IMR-90 (cell line): ENCODE measurements around the gene COL5A1. TPM values are rescaled to one million over a fixed set of nuclear protein-coding genes. Genes with fewer than 3 reads are reported as not detected.

ENCODE experiments used
- ATAC-seq: fragments of 200-7000 bp; cut with Tn5 transposase; 2 replicates; pipeline ENCODE4 v1.9.1; 2020; ENCODE audit warnings: low read depth, mild to moderate bottlenecking, moderate library complexity
- BruUV-seq: library from RNA; stranded (reverse); fragments of 400-500 nt; replicated peaks from 2 replicates; lab custom pipeline; 2021; lab: Mats Ljungman, UMichigan
- CTCF ChIA-PET: fragments of 300-600 bp; formaldehyde crosslinking; extraction: SDS; loops from one replicate; lab custom pipeline; 2021; ENCODE audit warnings: antibody characterized with exemption; lab: Yijun Ruan, JAX
- POLR2A ChIA-PET: fragments of 300-600 bp; sonication (Branson Sonifier 250); formaldehyde crosslinking; loops from one replicate; lab custom pipeline; 2022; ENCODE audit warnings: antibody characterized with exemption; ENCODE audit not compliant: unreplicated experiment; lab: Charles Lee
- DNase-seq: peaks from one replicate; pipeline ENCODE4 v3.0.0; 2013
- H2AFZ ChIP-seq: replicated peaks from 2 replicates; pipeline ENCODE3; 2013; ENCODE audit warnings: low read length, mild to moderate bottlenecking; ENCODE audit not compliant: poor library complexity
- H2AK5ac ChIP-seq: 2 replicates; pipeline ENCODE4 v1.6.1; 2013; ENCODE audit warnings: low read depth, low read length, inconsistent platforms
- H2AK9ac ChIP-seq: replicated peaks from 2 replicates; pipeline ENCODE3; 2013; ENCODE audit warnings: mild to moderate bottlenecking, low read depth, low read length, moderate library complexity; ENCODE audit not compliant: poor library complexity
- H2BK120ac ChIP-seq: 2 replicates; pipeline ENCODE4 v1.6.1; 2013; ENCODE audit warnings: low read depth, low read length, inconsistent platforms
- H2BK15ac ChIP-seq: 3 replicates; pipeline ENCODE4 v1.6.1; 2013; ENCODE audit warnings: low read depth, low read length, inconsistent platforms
- H2BK20ac ChIP-seq: 2 replicates; pipeline ENCODE4 v1.6.1; 2013; ENCODE audit warnings: low read depth, mild to moderate bottlenecking, inconsistent platforms, low read length, moderate library complexity
- H2BK5ac ChIP-seq: 2 replicates; pipeline ENCODE4 v1.6.1; 2013; ENCODE audit warnings: mild to moderate bottlenecking, low read depth, low read length, inconsistent platforms; ENCODE audit not compliant: poor library complexity, severe bottlenecking
- H3K14ac ChIP-seq: replicated peaks from 2 replicates; pipeline ENCODE4 v1.6.1; 2013; ENCODE audit warnings: low read depth, low read length, inconsistent platforms
- H3K18ac ChIP-seq: 2 replicates; pipeline ENCODE4 v1.6.1; 2013; ENCODE audit warnings: low read depth, low read length, control low read depth
- H3K23ac ChIP-seq: 2 replicates; pipeline ENCODE4 v1.6.1; 2013; ENCODE audit warnings: low read depth, low read length, inconsistent platforms
- H3K27ac ChIP-seq: 2 replicates; pipeline ENCODE4 v1.5.1; 2013; ENCODE audit warnings: mild to moderate bottlenecking, control low read depth, low read length; ENCODE audit not compliant: insufficient read depth
- H3K27me3 ChIP-seq: 2 replicates; pipeline ENCODE4 v1.6.1; 2013; ENCODE audit warnings: low read length; ENCODE audit not compliant: control insufficient read depth, insufficient read depth
- H3K36me3 ChIP-seq: 2 replicates; pipeline ENCODE4 v1.6.1; 2013; ENCODE audit warnings: low read length, mixed read lengths; ENCODE audit not compliant: control insufficient read depth, insufficient read depth
- H3K4ac ChIP-seq: 2 replicates; pipeline ENCODE4 v1.6.1; 2013; ENCODE audit warnings: low read depth, low read length, inconsistent platforms
- H3K4me1 ChIP-seq: 2 replicates; pipeline ENCODE4 v1.6.1; 2013; ENCODE audit warnings: low read length, mixed read lengths; ENCODE audit not compliant: control insufficient read depth, insufficient read depth
- H3K4me2 ChIP-seq: 2 replicates; pipeline ENCODE4 v1.6.1; 2013; ENCODE audit warnings: low read depth, mild to moderate bottlenecking, control low read depth, low read length, moderate library complexity
- H3K4me3 ChIP-seq: 2 replicates; pipeline ENCODE4 v1.5.1; 2013; ENCODE audit warnings: low read depth, mild to moderate bottlenecking, control low read depth, low read length, moderate library complexity; ENCODE audit not compliant: insufficient read depth
- H3K56ac ChIP-seq: 2 replicates; pipeline ENCODE4 v1.6.1; 2013; ENCODE audit warnings: low read length, inconsistent platforms; ENCODE audit not compliant: insufficient read depth; ENCODE audit errors: extremely low read depth
- H3K79me1 ChIP-seq, 2 experiments: 2 replicates each; pipeline ENCODE4 v1.6.1; 2013; ENCODE audit warnings: low read length in 2 of 2, inconsistent platforms in 1 of 2, low read depth in 1 of 2
- H3K9ac ChIP-seq: 2 replicates; pipeline ENCODE4 v1.6.1; 2013; ENCODE audit warnings: low read depth, low read length, control low read depth
- H3K9me1 ChIP-seq: 2 replicates; pipeline ENCODE4 v1.6.1; 2013; ENCODE audit warnings: low read length, inconsistent platforms; ENCODE audit not compliant: insufficient read depth
- H3K9me3 ChIP-seq: 2 replicates; pipeline ENCODE4 v1.6.1; 2013; ENCODE audit warnings: low read length; ENCODE audit not compliant: control insufficient read depth, insufficient read depth
- H4K20me1 ChIP-seq: 2 replicates; pipeline ENCODE4 v1.6.1; 2013; ENCODE audit warnings: low read length, inconsistent platforms; ENCODE audit not compliant: insufficient read depth
- H4K5ac ChIP-seq: 2 replicates; pipeline ENCODE4 v1.6.1; 2013; ENCODE audit warnings: mild to moderate bottlenecking, low read depth, low read length, control low read depth
- H4K8ac ChIP-seq, 2 experiments: 2 replicates each; pipeline ENCODE4 v1.6.1; 2013; ENCODE audit warnings: low read depth in 2 of 2, low read length in 2 of 2, control low read depth in 1 of 2, inconsistent platforms in 1 of 2
- H4K91ac ChIP-seq: 2 replicates; pipeline ENCODE4 v1.6.1; 2013; ENCODE audit warnings: low read depth, low read length, inconsistent platforms; ENCODE audit not compliant: insufficient read depth
- BHLHE40 ChIP-seq: fragments of 150-350 bp; IDR thresholded peaks from 2 replicates; pipeline ENCODE4 v1.6.1; 2016; ENCODE audit warnings: mild to moderate bottlenecking, low read depth, low read length
- CEBPB ChIP-seq: IDR thresholded peaks from 2 replicates; pipeline ENCODE4 v1.6.1; 2012; ENCODE audit warnings: low read depth, low read length, improper control_type of control experiment
- FOS ChIP-seq: fragments of 150-350 bp; IDR thresholded peaks from 2 replicates; pipeline ENCODE4 v1.6.1; 2016; ENCODE audit warnings: low read depth, low read length
- MAZ ChIP-seq: IDR thresholded peaks from 2 replicates; pipeline ENCODE4 v1.6.1; 2012; ENCODE audit warnings: low read depth, mild to moderate bottlenecking, low read length, improper control_type of control experiment, moderate library complexity, borderline replicate concordance
- MXI1 ChIP-seq: IDR thresholded peaks from 2 replicates; pipeline ENCODE4 v1.6.1; 2012; ENCODE audit warnings: low read depth, mild to moderate bottlenecking, low read length, moderate library complexity, borderline replicate concordance
- NFE2L2 ChIP-seq: fragments of 150-350 bp; IDR thresholded peaks from 2 replicates; pipeline ENCODE4 v1.6.1; 2016; ENCODE audit warnings: low read depth, mild to moderate bottlenecking, low read length
- WGBS, 2 experiments: methylation state at CpG; one replicate each; pipeline versions ENCODE4 v1.1.5 to v1.1.7; 2013; ENCODE audit warnings: missing lambda C conversion rate in 2 of 2; ENCODE audit not compliant: insufficient read length in 1 of 2; ENCODE audit errors: extremely low coverage in 2 of 2; 5-methylcytosine and 5-hydroxymethylcytosine counted together
- dilution Hi-C: fragments of 300-500 bp; cut with HindIII; formaldehyde crosslinking; loops from one replicate; pipeline ENCODE4 v1.14.3; 2018; ENCODE audit warnings: low sequenced_read_pairs; ENCODE audit not compliant: unreplicated experiment
- in situ Hi-C: fragments of 300-500 bp; cut with MboI; formaldehyde crosslinking; loops from 3 replicates; pipeline ENCODE4 v1.14.3; 2019; ENCODE audit warnings: low sequenced_read_pairs, inconsistent platforms, mixed read lengths
- intact Hi-C: fragments of 100-400 bp; cut with micrococcal nuclease; formaldehyde crosslinking; loops from 2 replicates; pipeline ENCODE4 v1.10.0; 2022
- polyA plus RNA-seq, 3 experiments: library from polyadenylated mRNA; depleted of rRNA; stranded (reverse); fragments of >200 nt; gene quantifications; 2 replicates each; pipeline ENCODE4 v1.2.3, GENCODE V29; 2012; ENCODE audit warnings: low replicate concordance in 1 of 3
- total RNA-seq: library from RNA; depleted of rRNA; stranded (reverse); fragments of >200 nt; gene quantifications from 2 replicates; pipeline ENCODE4 v1.2.3, GENCODE V29; 2012

The COL5A1 gene
- total and polyA plus RNA-seq, 2 of the 4 experiments (the other 2 are of a cell fraction) = 19.2 to 173 TPM

GRCh38 chr9:134732392-134733110 is 90.9 kb downstream of the COL5A1 start:
- no peaks in the 10 kb centered on the region for H3K9me3 ChIP-seq
- peak overlapping the region; percentile 22 for H2BK5ac ChIP-seq
- ATAC-seq = peak; percentile 36
- WGBS, 2 experiments = 71% methylated on average over 13 of the region's 26 CpGs; no CpG with 5 or more reads in 1 of the 2 experiments
- peak overlapping the region; percentile 27; the same call in 1 of the 2 replicates for H4K91ac ChIP-seq
- intact Hi-C loops = loop anchor here (10.0 kb wide), 1 partner anchor 88 kb away; the partner anchor contains the start of gene COL5A1
- in situ Hi-C loops = no loop called here
- ChIA-PET POLR2A (no interaction called here), CTCF (no interaction called here)
- H3K4ac ChIP-seq = peak overlapping the region; percentile 12; the same call in 1 of the 2 replicates
- H2BK20ac ChIP-seq = no peak overlapping the region
- no TSS peak for BruUV-seq
- 0 out of 2 replicates have a peak overlapping the region, but pooled peaks have one; percentile 36 for H3K14ac ChIP-seq
- peak overlapping the region; percentile 16; the same call in 1 of the 2 replicates for H4K5ac ChIP-seq
- H3K79me1 ChIP-seq = peaks cover 15 to 89% of the 10 kb centered on the region in 2 experiments; a peak in 3 of 4 replicates
- peaks cover 91% of the 10 kb centered on the region for H4K20me1 ChIP-seq
- H2AK9ac ChIP-seq = no peak overlapping the region
- TF ChIP-seq CEBPB (peak; percentile 68), MXI1 (no peak), NFE2L2 (no peak), FOS (no peak), MAZ (no peak), BHLHE40 (no peak)
- dilution Hi-C loops = no loop called here
- peaks cover 25% of the 10 kb centered on the region for H3K9me1 ChIP-seq
- peak overlapping the region; percentile 80 for H3K27ac ChIP-seq
- 0 out of 2 replicates have a peak overlapping the region, but pooled peaks have one; percentile 52 for H2AK5ac ChIP-seq
- H2BK120ac ChIP-seq = no peak overlapping the region
- peaks cover 83% of the 10 kb centered on the region for H3K36me3 ChIP-seq
- H3K4me2 ChIP-seq = no peak overlapping the region
- no peaks in the 10 kb centered on the region for H3K27me3 ChIP-seq
- H3K9ac ChIP-seq = no peak overlapping the region
- no peak overlapping the region for H3K4me3 ChIP-seq
- peaks cover 29% of the 10 kb centered on the region for H3K4me1 ChIP-seq
- DNase-seq = peak; percentile 55
- no peak overlapping the region for H4K8ac ChIP-seq
- H2BK15ac ChIP-seq = no peak overlapping the region
- no peak overlapping the region for H3K23ac ChIP-seq
- H2AFZ ChIP-seq = peak overlapping the region; percentile 68
- H3K56ac ChIP-seq = no peak overlapping the region
- 0 out of 2 replicates have a peak overlapping the region, but pooled peaks have one; percentile 16 for H3K18ac ChIP-seq
